ENCODE measurements around the gene DLGAP3.

The DLGAP3 gene

GRCh38 chr1:34976384-34977209 lies 47.1 kb upstream of the DLGAP3 start:
- Histone ChIP-seq H3K4ac (ENCODE audit: low read length) (no peak overlapping the region), H4K91ac (ENCODE audit: low read depth, low read length, poor library complexity) (no peak overlapping the region), H3K4me2 (ENCODE audit: insufficient read depth, low read length, poor library complexity, severe bottlenecking) (no peak overlapping the region), H3K27me3 (ENCODE audit: control insufficient read depth in 3 of 3, insufficient read depth in 3 of 3, low read depth in 1 of 3, low read length in 3 of 3) (no peaks in the 10 kb centered on the region), H2BK12ac (ENCODE audit: low read length) (no peak overlapping the region), H2AK5ac (ENCODE audit: low read depth, low read length) (no peak overlapping the region), H2AFZ (ENCODE audit: low read length) (no peak overlapping the region), H2BK120ac (ENCODE audit: low read depth, low read length) (no peak overlapping the region), H3K23ac (ENCODE audit: low read depth, low read length, poor library complexity) (peak overlapping the region; percentile 83), H2BK15ac (ENCODE audit: low read length) (no peak overlapping the region), H3K14ac (ENCODE audit: low read length) (peak overlapping the region; percentile 33), H3K27ac (replicated peaks; ENCODE audit: low read length) (no peak overlapping the region), H3K36me3 (replicated peaks in 1 of 2; ENCODE audit: control insufficient read depth in 2 of 2, insufficient read depth in 2 of 2, low read length in 2 of 2) (peaks cover 0 to 4% of the 10 kb centered on the region in 2 donors), H3K4me1 (ENCODE audit: control insufficient read depth in 2 of 2, insufficient read depth in 1 of 2, low read depth in 1 of 2, low read length in 2 of 2) (no peaks in the 10 kb centered on the region), H2BK5ac (ENCODE audit: low read length) (no peak overlapping the region), H3K4me3 (ENCODE audit: low read length in 2 of 2) (no peak overlapping the region), H3K9me3 (replicated peaks in 1 of 2; ENCODE audit: control insufficient read depth in 2 of 2, insufficient read depth in 1 of 2, low read depth in 1 of 2, low read length in 2 of 2) (no peaks in the 10 kb centered on the region), H3K18ac (ENCODE audit: low read length) (peak overlapping the region; percentile 55), H3K79me1 (ENCODE audit: low read depth, low read length) (peaks cover 4% of the 10 kb centered on the region), H3K9ac (ENCODE audit: low read depth, low read length, poor library complexity) (no peak overlapping the region), H4K8ac (ENCODE audit: low read depth, low read length) (no peak overlapping the region)
- no CpG with 5 or more reads among the region's 72 CpGs for WGBS, 2 donors (ENCODE audit: extremely low coverage in 2 of 2, insufficient read length in 2 of 2, insufficient replicate concordance in 1 of 2)
- DNase-seq (ENCODE audit: low spot score) = no peak

DNA sequence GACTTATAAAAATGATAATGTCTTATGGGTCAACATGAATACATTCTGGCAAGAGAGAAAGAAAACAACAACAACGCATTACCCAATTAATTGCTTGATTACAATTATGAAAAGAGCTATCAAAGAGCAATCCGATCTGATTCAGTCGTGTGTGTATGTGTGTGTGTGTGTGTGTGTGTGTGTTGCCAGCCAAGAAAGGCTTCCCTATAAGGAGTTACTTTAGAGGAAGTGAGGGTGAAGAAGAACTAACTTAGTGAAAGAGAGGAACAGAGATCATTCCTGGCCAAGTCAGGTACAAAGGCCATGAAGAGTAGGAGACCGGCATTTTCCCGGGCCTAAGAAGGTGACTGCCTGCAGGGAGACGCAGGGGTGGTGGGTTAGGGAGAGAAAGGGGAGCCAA lies 46.3 kb upstream of the DLGAP3 start:
- Histone ChIP-seq H3K4me1 (ENCODE audit: control insufficient read depth in 2 of 2, insufficient read depth in 1 of 2, low read depth in 1 of 2, low read length in 2 of 2) (peaks cover 0 to 3% of the 10 kb centered on the region in 2 donors), H2BK5ac (ENCODE audit: low read length) (no peak overlapping the region), H3K9ac (ENCODE audit: low read depth, low read length, poor library complexity) (no peak overlapping the region), H3K4me2 (ENCODE audit: insufficient read depth, low read length, poor library complexity, severe bottlenecking) (no peak overlapping the region), H3K14ac (ENCODE audit: low read length) (no peak overlapping the region), H2BK120ac (ENCODE audit: low read depth, low read length) (no peak overlapping the region), H3K27ac (replicated peaks; ENCODE audit: low read length) (no peak overlapping the region), H3K9me3 (replicated peaks in 1 of 2; ENCODE audit: control insufficient read depth in 2 of 2, insufficient read depth in 1 of 2, low read depth in 1 of 2, low read length in 2 of 2) (no peaks in the 10 kb centered on the region), H3K4me3 (ENCODE audit: low read length in 2 of 2) (no peak overlapping the region), H3K27me3 (ENCODE audit: control insufficient read depth in 3 of 3, insufficient read depth in 3 of 3, low read depth in 1 of 3, low read length in 3 of 3) (no peaks in the 10 kb centered on the region), H2AK5ac (ENCODE audit: low read depth, low read length) (no peak overlapping the region), H2BK12ac (ENCODE audit: low read length) (no peak overlapping the region), H2BK15ac (ENCODE audit: low read length) (no peak overlapping the region), H4K91ac (ENCODE audit: low read depth, low read length, poor library complexity) (no peak overlapping the region), H3K4ac (ENCODE audit: low read length) (no peak overlapping the region), H4K8ac (ENCODE audit: low read depth, low read length) (no peak overlapping the region), H2AFZ (ENCODE audit: low read length) (no peak overlapping the region), H3K23ac (ENCODE audit: low read depth, low read length, poor library complexity) (no peak overlapping the region), H3K18ac (ENCODE audit: low read length) (no peak overlapping the region), H3K79me1 (ENCODE audit: low read depth, low read length) (peaks cover 4% of the 10 kb centered on the region), H3K36me3 (replicated peaks in 1 of 2; ENCODE audit: control insufficient read depth in 2 of 2, insufficient read depth in 2 of 2, low read length in 2 of 2) (no peaks in the 10 kb centered on the region)
- no CpG with 5 or more reads among the region's 6 CpGs for WGBS, 2 donors (ENCODE audit: extremely low coverage in 2 of 2, insufficient read length in 2 of 2, insufficient replicate concordance in 1 of 2)
- no peak for DNase-seq (ENCODE audit: low spot score)

- no peak overlapping the region for H2BK15ac ChIP-seq (ENCODE audit: low read length)
- H3K23ac ChIP-seq (ENCODE audit: low read depth, low read length, poor library complexity) = no peak overlapping the region
- no peak for DNase-seq (ENCODE audit: low spot score)
- H3K4me3 ChIP-seq (ENCODE audit: low read length in 2 of 2) = no peak overlapping the region
- H3K27ac ChIP-seq (replicated peaks; ENCODE audit: low read length) = no peak overlapping the region
- no peak overlapping the region for H3K18ac ChIP-seq (ENCODE audit: low read length)
- H2BK120ac ChIP-seq (ENCODE audit: low read depth, low read length) = no peak overlapping the region
- H3K4me1 ChIP-seq (ENCODE audit: control insufficient read depth in 2 of 2, insufficient read depth in 1 of 2, low read depth in 1 of 2, low read length in 2 of 2) = peaks cover 0 to 3% of the 10 kb centered on the region in 2 donors
- H2AK5ac ChIP-seq (ENCODE audit: low read depth, low read length) = no peak overlapping the region
- no peak overlapping the region for H3K9ac ChIP-seq (ENCODE audit: low read depth, low read length, poor library complexity)
- H3K79me1 ChIP-seq (ENCODE audit: low read depth, low read length) = peaks cover 4% of the 10 kb centered on the region
- no peak overlapping the region for H3K4ac ChIP-seq (ENCODE audit: low read length)
- H2BK12ac ChIP-seq (ENCODE audit: low read length) = no peak overlapping the region
- no peak overlapping the region for H3K4me2 ChIP-seq (ENCODE audit: insufficient read depth, low read length, poor library complexity, severe bottlenecking)
- H3K27me3 ChIP-seq (ENCODE audit: control insufficient read depth in 3 of 3, insufficient read depth in 3 of 3, low read depth in 1 of 3, low read length in 3 of 3) = no peaks in the 10 kb centered on the region
- H3K14ac ChIP-seq (ENCODE audit: low read length) = peak overlapping the region; percentile 31
- H3K36me3 ChIP-seq (replicated peaks in 1 of 2; ENCODE audit: control insufficient read depth in 2 of 2, insufficient read depth in 2 of 2, low read length in 2 of 2) = no peaks in the 10 kb centered on the region
- H4K8ac ChIP-seq (ENCODE audit: low read depth, low read length) = no peak overlapping the region
- H2AFZ ChIP-seq (ENCODE audit: low read length) = no peak overlapping the region
- no peaks in the 10 kb centered on the region for H3K9me3 ChIP-seq (replicated peaks in 1 of 2; ENCODE audit: control insufficient read depth in 2 of 2, insufficient read depth in 1 of 2, low read depth in 1 of 2, low read length in 2 of 2)
- H4K91ac ChIP-seq (ENCODE audit: low read depth, low read length, poor library complexity) = no peak overlapping the region
- WGBS, 2 donors (ENCODE audit: extremely low coverage in 2 of 2, insufficient read length in 2 of 2, insufficient replicate concordance in 1 of 2) = no CpG with 5 or more reads among the region's 3 CpGs
- no peak overlapping the region for H2BK5ac ChIP-seq (ENCODE audit: low read length)
These were observed 45.9 kb upstream of the DLGAP3 start for GRCh38 chr1:34975338-34975737.

GRCh38 chr1:34974626-34975025 lies 45.2 kb upstream of the DLGAP3 start:
- no peak overlapping the region for H2BK120ac ChIP-seq (ENCODE audit: low read depth, low read length)
- H3K9ac ChIP-seq (ENCODE audit: low read depth, low read length, poor library complexity) = no peak overlapping the region
- H3K79me1 ChIP-seq (ENCODE audit: low read depth, low read length) = peaks cover 4% of the 10 kb centered on the region
- no peaks in the 10 kb centered on the region for H3K27me3 ChIP-seq (ENCODE audit: control insufficient read depth in 3 of 3, insufficient read depth in 3 of 3, low read depth in 1 of 3, low read length in 3 of 3)
- no peaks in the 10 kb centered on the region for H3K9me3 ChIP-seq (replicated peaks in 1 of 2; ENCODE audit: control insufficient read depth in 2 of 2, insufficient read depth in 1 of 2, low read depth in 1 of 2, low read length in 2 of 2)
- no peak overlapping the region for H3K4ac ChIP-seq (ENCODE audit: low read length)
- H3K36me3 ChIP-seq (replicated peaks in 1 of 2; ENCODE audit: control insufficient read depth in 2 of 2, insufficient read depth in 2 of 2, low read length in 2 of 2) = no peaks in the 10 kb centered on the region
- H3K27ac ChIP-seq (replicated peaks; ENCODE audit: low read length) = no peak overlapping the region
- H2BK15ac ChIP-seq (ENCODE audit: low read length) = no peak overlapping the region
- no peak overlapping the region for H3K18ac ChIP-seq (ENCODE audit: low read length)
- H2BK5ac ChIP-seq (ENCODE audit: low read length) = no peak overlapping the region
- no peak overlapping the region for H2AFZ ChIP-seq (ENCODE audit: low read length)
- no peak overlapping the region for H3K23ac ChIP-seq (ENCODE audit: low read depth, low read length, poor library complexity)
- H3K4me1 ChIP-seq (ENCODE audit: control insufficient read depth in 2 of 2, insufficient read depth in 1 of 2, low read depth in 1 of 2, low read length in 2 of 2) = peaks cover 0 to 3% of the 10 kb centered on the region in 2 donors
- no peak overlapping the region for H4K91ac ChIP-seq (ENCODE audit: low read depth, low read length, poor library complexity)
- no peak overlapping the region for H4K8ac ChIP-seq (ENCODE audit: low read depth, low read length)
- no peak overlapping the region for H3K4me2 ChIP-seq (ENCODE audit: insufficient read depth, low read length, poor library complexity, severe bottlenecking)
- H2AK5ac ChIP-seq (ENCODE audit: low read depth, low read length) = no peak overlapping the region
- no peak for DNase-seq (ENCODE audit: low spot score)
- H3K4me3 ChIP-seq (ENCODE audit: low read length in 2 of 2) = no peak overlapping the region
- no peak overlapping the region for H2BK12ac ChIP-seq (ENCODE audit: low read length)
- WGBS, 2 donors (ENCODE audit: extremely low coverage in 2 of 2, insufficient read length in 2 of 2, insufficient replicate concordance in 1 of 2) = no CpG with 5 or more reads among the region's 8 CpGs
- no peak overlapping the region for H3K14ac ChIP-seq (ENCODE audit: low read length)
